HG03097 (cell line): Measurements from ENCODE around the gene ASB7.
"Not testable (repeated sequence)": the region's sequence is repeated elsewhere in the genome, so short reads cannot be mapped to it uniquely, and the experiment has no call there.

Experiments
- ATAC-seq: cut with Tn5 transposase; IDR thresholded peaks from one replicate; pipeline ENCODE4 v1.9.1; 2021; ENCODE audit not compliant: unreplicated experiment, low FRiP score

ASB7 gene, protein sequence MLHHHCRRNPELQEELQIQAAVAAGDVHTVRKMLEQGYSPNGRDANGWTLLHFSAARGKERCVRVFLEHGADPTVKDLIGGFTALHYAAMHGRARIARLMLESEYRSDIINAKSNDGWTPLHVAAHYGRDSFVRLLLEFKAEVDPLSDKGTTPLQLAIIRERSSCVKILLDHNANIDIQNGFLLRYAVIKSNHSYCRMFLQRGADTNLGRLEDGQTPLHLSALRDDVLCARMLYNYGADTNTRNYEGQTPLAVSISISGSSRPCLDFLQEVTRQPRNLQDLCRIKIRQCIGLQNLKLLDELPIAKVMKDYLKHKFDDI

DNA sequence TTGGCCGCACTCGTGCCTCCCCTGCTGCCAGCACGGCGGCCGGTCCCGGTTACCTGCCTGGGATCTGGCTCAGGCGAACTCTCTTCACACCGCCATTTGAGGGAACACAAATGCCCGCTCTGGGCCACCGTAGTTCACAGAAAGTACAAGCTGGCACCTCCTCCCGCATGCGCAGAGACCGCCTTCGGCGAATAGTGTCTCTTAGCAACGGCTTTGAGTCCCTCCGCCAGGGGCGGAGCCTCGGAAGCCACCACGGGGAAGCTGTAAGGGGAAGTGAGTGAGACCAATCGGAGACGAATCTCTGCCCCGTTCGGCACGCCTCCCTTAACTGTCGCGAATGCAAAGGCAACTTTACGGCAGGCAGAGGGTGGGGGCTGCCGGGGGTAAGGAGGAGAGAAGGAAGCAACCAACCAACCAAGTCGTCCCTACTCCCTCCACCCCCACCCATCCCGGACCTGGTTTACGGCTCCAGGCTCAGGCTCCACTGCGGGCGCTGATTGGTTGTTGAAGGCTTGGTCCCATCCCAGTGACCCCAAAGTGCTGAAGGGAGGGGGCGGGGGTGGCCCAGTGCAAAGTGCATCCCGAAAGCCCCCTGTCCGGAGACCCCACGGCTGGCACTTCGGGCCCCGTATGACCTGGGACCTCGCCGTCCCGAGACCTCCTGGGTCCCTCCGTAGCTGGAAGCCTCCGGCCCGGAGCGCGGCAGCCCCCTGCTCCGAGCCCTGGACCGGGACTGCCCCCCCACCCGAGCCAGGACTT is at the start of gene ASB7, which contains the start of gene LINS1:
TSS of gene ASB7 (plus strand) at position 526 of the 759 bp plus-strand sequence. CDS start 9,628 bp downstream, outside the sequence.
TSS of gene LINS1 (minus strand) at position 121 of the 759 bp plus-strand sequence. CDS start 21,342 bp downstream, outside the sequence.
- peak; percentile 81 for ATAC-seq

DNA sequence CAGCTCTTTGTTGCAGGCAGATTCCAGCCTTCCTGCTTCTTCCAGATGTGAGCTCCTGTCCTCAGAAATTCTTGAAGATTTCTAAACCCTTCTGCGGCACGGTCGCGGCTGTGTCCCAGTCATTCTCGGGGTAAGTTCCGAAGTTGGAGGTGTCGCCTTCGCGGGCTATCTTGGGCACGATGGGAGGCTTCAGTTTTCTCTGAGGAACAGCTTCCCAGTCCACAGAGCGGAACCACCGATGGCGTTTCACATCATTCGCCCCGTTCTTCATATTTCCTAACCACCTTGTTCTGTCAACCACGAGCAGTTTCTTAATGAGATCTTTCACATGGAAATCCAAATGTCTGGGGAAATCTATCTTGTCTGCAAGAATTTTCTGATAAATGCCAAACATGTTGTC is 48.9 kb upstream of the ASB7 start:
- no peak for ATAC-seq

DNA sequence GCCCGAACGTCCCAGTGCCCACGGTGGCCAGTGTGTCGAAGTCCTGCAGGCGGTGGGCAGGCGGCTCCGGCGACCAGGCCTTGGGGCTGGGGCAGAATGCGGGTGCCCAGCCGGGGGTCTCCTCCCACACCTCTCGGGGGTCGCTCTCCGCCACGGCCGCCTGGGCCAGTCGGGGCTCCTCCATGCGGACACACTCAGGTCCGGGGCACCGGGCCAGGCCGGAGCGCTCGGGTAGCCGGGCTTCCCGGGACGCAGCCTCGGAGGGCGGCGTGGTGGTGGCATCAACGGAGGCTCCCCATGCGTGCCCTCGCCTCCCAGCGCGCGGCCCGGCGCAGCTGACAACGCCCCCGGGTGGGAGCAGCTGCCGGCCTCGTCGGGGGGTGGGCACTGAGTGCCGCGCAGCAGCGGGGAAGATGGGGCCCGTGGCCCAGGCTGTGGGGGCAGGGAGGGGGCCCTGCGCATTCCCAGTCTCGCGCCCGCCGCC is 43.6 kb upstream of the ASB7 start:
- no peak for ATAC-seq

DNA sequence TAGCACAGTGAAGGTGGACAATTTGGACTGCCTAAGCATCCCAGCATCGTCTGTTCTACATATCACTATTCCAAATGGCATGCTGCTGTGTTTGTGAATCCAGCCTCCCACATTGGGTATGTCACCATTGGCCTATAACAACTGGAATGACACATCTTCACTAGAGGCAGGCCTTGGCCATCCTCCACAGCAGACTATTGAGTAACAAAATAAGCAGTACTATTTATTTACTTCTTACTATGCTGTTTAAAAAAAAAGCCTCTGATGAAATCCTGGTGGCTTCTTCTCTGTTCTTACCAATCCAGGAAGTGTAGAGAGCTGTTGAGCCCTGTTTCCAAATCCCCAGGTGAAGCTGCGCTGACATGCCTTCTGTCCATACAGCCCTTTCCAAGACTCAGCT is 43.1 kb upstream of the ASB7 start:
- ATAC-seq: no peak

DNA sequence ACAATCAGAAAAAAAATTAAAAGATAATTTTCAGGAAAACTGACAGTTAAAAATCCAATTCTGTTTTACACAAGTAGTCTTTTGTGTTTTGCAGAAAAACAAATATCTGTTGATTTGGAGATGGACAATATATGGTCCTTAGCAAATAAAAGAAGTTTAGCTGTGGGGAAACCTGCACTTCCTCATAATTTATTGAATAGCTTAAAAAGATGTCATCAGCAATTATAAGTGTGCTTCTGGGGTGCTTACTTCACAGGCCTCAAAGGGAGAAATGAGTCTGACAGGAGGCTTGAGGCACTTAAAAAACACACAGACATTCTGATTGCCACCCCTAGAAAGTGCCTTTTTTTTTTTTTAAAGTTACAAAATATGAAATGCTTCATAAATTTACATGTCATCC is 42.1 kb upstream of the ASB7 start:
- ATAC-seq: no peak

DNA sequence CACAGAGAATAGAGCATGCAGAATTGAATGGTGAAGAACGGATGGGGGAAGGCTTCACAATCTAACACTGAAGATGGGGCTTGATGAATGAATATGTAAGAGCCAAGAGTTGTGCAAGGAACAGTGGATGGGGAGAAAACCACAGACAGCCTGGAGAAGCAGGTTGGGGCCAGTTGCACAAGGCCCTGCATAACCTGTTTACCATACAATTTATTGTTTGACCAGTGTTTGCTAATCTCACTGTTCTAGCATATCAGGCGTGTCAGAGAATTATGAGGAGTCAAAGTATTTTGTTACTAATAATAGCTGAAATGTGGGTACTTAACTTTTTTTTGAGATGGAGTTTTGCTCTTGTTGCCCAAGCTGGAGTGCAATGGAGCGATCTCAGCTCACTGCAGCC is 36.8 kb upstream of the ASB7 start:
- no peak for ATAC-seq

DNA sequence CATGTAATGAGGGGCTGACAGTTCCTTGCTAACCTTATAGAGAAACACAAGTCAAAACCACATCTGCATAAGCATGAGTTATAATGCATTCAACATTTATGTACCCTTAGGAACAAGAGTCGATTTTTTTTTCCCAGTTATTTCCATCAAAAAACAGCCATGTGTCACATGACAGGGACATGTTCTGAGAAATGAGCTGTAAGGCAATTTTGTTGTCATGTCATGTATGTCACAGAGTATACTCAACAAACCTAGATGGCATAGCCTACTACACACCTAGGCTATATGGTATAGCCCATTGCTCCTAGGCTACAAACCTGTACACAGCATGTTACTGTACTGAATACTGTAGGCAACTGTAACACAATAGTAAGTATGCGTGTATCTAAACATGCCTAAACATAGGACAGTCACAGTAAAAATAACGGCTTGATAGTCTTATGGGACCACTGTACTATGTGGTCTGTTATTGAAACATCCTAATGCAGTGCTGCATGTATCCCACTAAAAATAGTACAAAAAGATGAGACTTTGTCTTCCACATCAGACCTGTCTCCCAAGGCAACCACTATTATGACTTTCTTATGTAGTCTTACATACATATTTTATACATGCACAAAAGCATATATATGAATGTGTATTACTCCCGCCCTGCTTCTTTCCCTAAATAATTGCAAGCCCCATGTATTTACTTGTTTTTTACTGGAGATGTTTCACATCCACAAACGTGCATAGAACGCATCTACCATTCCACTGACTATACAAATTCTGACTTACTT is 35.4 kb upstream of the ASB7 start:
- ATAC-seq: no peak

DNA sequence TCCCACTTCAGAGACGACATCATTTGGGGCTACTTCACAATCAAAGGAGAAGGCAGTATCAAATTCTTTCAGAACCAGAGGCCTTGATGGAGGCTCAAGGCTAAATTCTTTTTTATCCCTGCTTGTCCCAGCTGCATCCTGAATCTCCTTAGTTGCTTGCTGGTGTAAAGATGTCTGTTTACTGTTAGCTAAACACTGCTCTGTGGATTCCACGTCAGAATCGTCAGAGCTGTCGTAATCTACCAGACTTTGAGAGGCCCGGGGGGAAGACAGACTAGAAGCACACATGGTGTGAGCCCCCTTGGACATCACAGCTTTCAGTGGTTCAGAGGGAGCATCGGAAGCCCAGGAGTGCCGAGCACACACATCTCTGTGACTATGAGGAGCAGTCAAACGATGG is 33.0 kb upstream of the ASB7 start:
- ATAC-seq: no peak

DNA sequence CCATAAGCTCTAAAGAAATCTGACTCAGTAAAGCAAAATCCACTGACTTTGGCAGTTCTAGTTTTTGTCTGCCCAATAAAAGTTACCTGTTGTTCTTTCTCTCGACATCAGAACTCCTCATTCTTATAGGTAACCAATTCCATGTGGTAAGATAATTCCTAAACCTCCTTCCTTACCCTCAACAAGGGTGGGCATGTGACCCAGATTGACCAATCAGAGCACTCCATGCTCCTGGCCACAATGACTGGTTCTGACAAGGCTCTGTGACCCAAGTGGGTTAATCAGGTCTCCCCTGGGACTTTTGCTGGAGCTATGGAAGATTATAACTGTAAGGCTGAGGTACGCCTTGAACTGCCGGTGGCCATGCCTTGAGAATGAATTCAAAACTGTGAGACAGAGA is 32.1 kb upstream of the ASB7 start:
- ATAC-seq: peak; percentile 29

DNA sequence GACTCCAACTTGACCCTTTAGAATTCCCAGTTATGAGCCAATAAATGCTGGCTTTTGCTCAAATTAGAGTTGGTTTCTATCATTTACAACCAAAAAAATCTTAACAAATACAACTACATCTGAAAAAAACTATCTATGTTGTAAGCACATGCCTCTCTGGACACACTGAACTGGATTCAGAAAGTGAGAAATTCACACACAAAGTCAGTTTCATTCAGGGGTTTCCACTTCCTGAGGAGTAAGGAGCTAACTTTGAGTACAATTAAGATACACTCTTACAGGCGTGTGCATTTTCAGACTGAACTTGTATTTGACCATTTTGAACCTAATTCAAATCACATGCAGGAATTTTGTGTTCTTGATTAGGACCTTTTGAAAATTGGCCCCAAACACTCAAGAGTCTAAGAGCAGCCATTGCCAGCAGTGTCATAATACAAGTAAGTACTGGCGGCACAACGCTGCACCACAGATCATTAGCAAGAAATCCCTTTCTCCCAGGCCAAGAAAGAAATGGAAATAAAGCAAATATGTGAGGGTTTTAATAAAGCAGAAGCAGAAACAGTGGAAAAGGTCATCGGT is 31.6 kb upstream of the ASB7 start:
- peak; percentile 83 for ATAC-seq

DNA sequence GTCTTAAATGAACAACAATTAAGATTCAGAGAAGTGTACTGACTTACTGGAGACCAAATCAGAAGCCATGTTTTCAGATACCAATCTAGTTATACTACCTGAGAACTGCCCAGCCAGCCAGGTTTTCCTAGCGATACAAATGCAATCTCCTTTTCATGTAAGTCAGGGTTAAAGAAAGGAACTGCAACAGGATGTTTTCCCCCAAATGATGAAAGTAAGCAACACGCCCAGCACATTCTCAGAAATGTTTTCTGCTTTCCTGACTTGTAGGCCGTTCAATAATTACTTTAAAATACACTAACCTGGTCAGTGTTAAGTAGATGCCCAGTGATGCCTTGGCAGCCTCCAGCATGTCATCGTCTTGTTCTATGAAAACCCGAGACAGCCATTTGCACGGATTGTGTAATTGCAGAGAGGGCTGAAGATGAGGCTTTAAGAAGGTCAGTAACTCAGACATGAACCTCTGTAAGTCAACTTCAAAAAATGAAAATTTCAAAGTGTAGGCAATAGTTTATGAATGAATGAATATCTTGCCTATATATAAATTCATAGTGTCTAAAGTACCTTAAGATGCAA is 30.7 kb upstream of the ASB7 start:
- no peak for ATAC-seq

DNA sequence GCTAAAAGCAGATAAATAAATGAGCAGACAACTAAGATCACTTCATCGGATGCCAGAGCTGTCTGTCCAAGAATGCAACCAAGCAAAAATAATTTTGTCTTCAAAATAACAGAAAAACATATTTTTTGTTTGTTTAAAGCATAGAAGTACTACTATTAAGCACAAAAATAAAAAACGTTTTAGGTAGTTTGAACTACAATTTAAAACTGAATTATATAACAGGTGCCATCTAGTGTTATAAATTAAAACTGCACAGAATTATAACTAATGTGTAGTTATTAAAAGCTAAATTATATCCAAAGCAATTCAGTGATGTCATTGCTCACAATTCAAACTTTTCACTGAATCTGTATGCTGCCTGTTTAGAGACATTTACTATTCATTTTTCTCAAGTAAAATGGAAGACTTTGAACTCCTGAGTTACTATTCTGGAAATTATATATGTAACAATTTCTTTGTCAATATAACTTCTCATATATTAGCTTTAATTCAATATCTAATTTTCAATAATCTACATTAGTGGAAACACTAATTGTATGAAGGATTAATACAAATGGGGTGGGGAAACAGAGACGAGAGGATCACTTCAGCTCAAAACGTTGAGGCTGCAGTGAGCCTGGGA is 29.9 kb upstream of the ASB7 start:
- ATAC-seq: no peak

DNA sequence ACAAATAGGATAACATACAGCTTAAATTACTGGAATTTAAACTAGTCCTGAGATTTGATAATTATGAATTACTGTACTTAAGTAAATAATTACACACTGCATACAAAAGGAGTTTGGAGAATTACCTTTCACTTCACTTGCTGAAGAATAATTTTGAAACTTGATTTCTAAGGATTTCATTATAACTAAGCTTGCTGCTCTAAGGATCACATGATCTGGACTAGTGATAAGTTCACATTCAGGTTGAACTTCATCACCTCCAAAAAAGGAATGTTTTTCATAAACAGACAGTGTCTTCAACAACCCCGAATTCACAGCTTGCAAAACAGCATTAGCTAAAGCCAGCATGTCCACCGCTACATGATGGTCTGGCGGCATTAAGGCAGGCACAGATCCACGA is 28.9 kb upstream of the ASB7 start:
- ATAC-seq: no peak

DNA sequence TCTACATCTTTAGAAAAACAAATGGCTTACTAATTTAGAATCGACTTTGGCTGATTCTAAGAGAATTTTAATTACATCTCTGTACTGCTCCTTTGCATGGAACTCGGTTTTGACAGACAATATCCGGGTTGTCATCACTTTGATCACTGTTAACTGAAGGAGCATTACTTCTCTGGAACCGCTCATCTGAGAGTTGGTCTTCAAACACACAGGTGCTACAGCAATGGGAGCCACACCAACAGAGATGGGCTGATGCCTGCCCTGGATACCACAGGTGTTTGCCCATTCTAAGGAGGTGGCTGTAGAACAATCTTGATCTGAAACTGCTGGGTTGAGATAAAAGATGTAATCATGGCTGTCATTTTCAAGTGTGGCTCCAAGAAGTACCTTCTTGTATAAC is 22.0 kb upstream of the ASB7 start:
- no peak for ATAC-seq

DNA sequence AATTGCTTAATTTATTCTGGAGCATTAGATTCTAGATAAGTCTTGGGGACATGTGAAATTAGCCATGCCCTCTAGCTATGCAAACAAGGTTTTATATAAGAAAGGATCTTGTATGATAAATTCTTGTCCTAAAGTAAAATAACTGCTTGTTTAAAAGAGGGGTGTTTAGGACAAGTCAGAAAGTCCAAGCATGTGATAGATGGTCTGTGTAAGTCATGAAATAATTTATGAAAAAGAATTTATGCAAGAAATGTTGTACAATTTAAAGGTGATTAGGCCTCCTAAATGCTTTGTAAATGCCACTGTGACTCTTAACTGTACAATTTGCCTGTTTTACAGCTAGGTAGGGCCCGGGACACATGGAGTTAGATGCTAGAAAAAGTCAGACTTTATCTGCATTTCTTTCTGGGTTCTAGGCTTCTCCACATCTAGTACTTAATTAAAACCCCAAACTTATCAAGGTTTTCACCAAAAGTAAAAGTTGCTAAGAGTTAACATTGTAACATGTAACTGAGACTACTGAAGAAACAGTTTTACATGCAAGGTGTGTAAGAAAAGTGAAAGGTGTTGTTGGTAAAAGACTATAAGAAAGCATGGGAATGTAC is 13.6 kb upstream of the ASB7 start:
- no peak for ATAC-seq

DNA sequence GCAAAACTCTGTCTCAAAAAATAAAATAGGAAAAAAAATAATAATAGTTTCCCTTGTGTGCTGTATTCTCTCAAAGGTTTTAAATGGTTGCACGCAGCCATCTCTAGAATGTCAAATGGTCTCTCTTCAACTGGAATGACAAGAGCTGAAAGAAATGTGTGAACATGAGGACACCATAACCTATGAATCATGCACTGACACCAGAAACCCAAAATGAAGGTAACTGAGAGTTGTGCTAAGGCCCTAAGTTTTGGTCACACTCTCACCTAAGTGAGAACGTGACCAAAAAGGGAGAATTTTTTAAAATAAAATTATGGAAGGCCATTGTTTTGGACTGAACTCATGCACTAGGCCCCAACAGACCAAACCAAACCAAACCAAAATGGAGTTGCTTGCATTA is 11.2 kb upstream of the ASB7 start:
- ATAC-seq: not testable (repeated sequence)

DNA sequence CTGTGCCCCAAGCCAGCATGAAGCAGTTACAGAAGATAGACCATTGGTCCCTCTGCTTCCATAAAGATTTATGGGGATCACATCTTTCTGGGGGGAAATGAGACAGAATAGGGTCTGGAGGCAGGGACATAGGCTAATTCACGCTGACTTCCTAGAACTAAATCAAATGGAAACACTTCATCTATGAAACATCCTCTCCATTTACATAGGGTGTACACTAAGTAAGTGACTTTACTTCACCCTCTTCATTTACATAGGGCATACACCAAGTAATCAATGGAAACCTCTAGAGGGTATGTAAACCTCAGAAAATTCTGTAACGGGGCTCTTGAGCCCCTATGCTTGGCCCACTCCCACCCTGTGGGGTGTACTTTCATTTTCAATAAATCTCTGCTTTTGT is 10.6 kb upstream of the ASB7 start:
- no peak for ATAC-seq

DNA sequence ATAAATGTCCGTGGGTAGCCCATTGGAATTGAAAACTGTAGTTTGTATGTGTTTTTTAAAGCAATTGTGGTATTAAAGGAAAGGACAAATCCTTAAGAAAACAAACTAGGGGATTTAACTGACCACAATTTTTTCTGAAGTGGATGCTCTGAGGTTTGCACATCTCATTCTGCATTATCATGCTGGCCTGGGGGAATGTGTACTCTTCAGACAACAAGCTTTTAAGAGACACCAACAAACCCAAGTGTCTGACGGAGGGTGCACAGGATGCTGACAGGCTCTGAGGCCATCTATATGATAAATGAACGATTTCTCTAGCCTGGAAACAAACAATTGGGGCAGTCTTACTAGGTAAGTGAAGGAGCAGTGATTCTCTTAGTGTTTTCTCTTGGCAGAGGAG is 9.5 kb upstream of the ASB7 start:
- no peak for ATAC-seq

DNA sequence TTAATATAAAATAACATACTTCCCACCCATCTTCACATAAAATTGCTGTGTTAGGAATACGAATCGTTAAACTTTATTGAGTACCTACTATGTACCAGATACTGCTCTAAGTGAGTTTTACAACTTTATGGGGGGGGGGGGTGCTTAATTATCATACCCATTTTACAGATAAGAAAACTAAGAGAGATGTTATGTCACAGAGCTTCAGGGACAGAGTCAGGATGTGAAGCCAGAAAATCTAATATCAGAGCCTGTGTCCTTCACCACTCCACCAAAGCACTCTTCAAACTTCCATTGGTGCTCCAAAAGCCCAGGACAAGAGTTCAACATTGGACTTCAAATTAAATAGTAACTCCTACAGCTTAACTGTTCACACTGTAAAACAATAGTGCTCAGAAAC is 9.0 kb upstream of the ASB7 start:
- no peak for ATAC-seq

DNA sequence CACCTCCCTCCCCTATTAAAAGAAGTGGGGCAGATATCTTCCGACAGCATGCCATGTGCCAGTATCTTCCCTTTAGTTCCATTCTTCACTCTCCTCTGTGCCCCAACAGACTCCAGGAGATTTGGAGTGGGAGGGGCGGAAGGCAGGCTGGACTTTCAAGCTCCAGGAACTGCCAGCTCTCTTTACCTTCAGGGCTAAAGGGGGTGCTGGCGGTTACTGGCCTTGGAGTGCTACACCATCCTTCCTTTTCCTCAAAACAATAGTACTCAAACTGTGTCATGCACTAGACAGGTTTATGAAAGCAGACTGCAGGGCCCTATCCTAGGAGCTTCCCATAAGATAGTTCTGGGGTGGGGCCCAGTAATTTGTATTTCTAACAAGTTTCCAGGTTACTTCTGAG is 6.4 kb upstream of the ASB7 start:
- no peak for ATAC-seq
